ENCODE data around the gene RNF224. TPM values are rescaled to one million over a fixed set of nuclear protein-coding genes. Genes with fewer than 3 reads are reported as not detected.
"Not testable (repeated sequence)": the region's sequence is repeated elsewhere in the genome, so short reads cannot be mapped to it uniquely, and the experiment has no call there.

Gene RNF224
- polyA plus RNA-seq, 3 donors, result not detected

DNA sequence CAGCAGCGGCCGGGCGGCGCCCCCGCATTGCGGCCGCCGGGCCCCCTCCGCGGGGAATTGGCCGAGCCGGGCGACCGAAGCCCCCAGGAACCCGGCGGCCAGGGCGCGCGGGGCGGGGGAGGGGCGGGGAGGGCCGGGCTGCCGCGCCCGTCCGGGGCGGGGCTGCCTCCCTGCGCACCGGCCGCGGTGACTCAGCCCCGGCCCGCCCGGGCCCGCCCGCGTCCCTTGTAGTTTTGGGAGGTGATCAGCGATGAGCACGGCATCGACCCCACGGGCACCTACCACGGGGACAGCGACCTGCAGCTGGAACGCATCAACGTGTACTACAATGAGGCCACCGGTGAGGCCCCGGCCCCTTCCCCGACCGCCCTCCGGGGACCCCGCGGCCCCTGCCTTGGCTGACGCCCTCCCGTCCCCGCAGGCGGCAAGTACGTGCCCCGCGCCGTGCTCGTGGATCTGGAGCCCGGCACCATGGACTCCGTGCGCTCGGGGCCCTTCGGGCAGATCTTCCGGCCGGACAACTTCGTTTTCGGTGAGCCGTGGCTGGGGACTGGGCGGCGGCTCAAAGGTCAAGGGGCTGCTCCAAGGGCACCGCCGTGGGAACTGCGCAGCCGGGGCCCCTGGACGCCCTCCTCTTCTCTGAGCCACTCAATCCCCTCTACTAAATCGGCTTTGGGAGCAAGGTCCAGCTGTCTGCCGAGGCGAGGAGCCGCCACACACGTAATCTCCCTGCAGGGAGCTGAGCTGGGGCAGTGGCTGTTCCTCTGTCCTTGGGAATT is 14.4 kb downstream of the RNF224 start:
- Histone ChIP-seq H3K4me2 (replicated peaks; ENCODE audit: extremely low read depth, low read length, poor library complexity, severe bottlenecking) (peak overlapping the region; percentile 97), H3K4me1 (ENCODE audit: control insufficient read depth in 1 of 2, insufficient read depth in 2 of 2, low read length in 2 of 2) (peaks cover 42 to 56% of the 10 kb centered on the region in 2 donors), H3K9me3 (replicated peaks in 1 of 2; ENCODE audit: control insufficient read depth in 1 of 2, insufficient read depth in 1 of 2, low read length in 2 of 2) (no peaks in the 10 kb centered on the region), H2AFZ (ENCODE audit: insufficient read depth, low read depth, low read length, poor library complexity, severe bottlenecking) (no peak overlapping the region), H3K36me3 (replicated peaks in 1 of 2; ENCODE audit: control insufficient read depth in 1 of 2, insufficient read depth in 2 of 2, low read length in 2 of 2) (peaks cover 18 to 19% of the 10 kb centered on the region in 2 donors), H4K20me1 (ENCODE audit: insufficient read depth, low read length) (peaks cover 33% of the 10 kb centered on the region), H3K27ac (ENCODE audit: low read depth in 1 of 2, low read length in 2 of 2) (peak overlapping the region; percentile 66 to 94), H3K4me3 (replicated peaks in 1 of 3; ENCODE audit: low read depth in 2 of 3, low read length in 3 of 3) (peak overlapping the region; percentile 82 to 94 (median 90)), H3K79me2 (ENCODE audit: insufficient read depth, low read length) (peaks cover 34% of the 10 kb centered on the region), H3K9ac (ENCODE audit: insufficient read depth, low read length, poor library complexity, severe bottlenecking) (peak overlapping the region; percentile 91), H3K27me3 (ENCODE audit: control insufficient read depth in 2 of 2, insufficient read depth in 2 of 2, low read length in 2 of 2) (no peaks in the 10 kb centered on the region)
- TF ChIP-seq, protein P1, sequence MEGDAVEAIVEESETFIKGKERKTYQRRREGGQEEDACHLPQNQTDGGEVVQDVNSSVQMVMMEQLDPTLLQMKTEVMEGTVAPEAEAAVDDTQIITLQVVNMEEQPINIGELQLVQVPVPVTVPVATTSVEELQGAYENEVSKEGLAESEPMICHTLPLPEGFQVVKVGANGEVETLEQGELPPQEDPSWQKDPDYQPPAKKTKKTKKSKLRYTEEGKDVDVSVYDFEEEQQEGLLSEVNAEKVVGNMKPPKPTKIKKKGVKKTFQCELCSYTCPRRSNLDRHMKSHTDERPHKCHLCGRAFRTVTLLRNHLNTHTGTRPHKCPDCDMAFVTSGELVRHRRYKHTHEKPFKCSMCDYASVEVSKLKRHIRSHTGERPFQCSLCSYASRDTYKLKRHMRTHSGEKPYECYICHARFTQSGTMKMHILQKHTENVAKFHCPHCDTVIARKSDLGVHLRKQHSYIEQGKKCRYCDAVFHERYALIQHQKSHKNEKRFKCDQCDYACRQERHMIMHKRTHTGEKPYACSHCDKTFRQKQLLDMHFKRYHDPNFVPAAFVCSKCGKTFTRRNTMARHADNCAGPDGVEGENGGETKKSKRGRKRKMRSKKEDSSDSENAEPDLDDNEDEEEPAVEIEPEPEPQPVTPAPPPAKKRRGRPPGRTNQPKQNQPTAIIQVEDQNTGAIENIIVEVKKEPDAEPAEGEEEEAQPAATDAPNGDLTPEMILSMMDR (IDR thresholded peaks at IDR 0.05), result no peak
- DNase-seq, result peak; percentile 60 to 74 (median 63)
- peak overlapping the region; percentile 70 to 93 (median 80) for H3K27ac Mint-ChIP-seq
- H3K9me3 Mint-ChIP-seq, result peaks cover 0 to 3% (median 0%) of the 10 kb centered on the region in 7 donors
- peaks cover 15 to 18% of the 10 kb centered on the region in 2 donors for H3K36me3 Mint-ChIP-seq
- 2% methylated on average over 74 of the region's 83 CpGs for WGBS (ENCODE audit: insufficient coverage)
- H3K27me3 Mint-ChIP-seq (ENCODE audit: low read depth in 3 of 3), result peaks cover 2 to 3% (median 2%) of the 10 kb centered on the region in 3 donors
- peaks cover 44% of the 10 kb centered on the region for H3K4me1 Mint-ChIP-seq
- H3K4me3 Mint-ChIP-seq, result peak overlapping the region; percentile 80 to 84
- intact Hi-C loops (cut with micrococcal nuclease), result loop anchor here (1.0 to 5.0 kb wide), 4 partner anchors 13 to 39 kb away; partner anchors contain the start of genes NELFB (in 2 of the 2) and TPRN (in 1 of the 2)

DNA sequence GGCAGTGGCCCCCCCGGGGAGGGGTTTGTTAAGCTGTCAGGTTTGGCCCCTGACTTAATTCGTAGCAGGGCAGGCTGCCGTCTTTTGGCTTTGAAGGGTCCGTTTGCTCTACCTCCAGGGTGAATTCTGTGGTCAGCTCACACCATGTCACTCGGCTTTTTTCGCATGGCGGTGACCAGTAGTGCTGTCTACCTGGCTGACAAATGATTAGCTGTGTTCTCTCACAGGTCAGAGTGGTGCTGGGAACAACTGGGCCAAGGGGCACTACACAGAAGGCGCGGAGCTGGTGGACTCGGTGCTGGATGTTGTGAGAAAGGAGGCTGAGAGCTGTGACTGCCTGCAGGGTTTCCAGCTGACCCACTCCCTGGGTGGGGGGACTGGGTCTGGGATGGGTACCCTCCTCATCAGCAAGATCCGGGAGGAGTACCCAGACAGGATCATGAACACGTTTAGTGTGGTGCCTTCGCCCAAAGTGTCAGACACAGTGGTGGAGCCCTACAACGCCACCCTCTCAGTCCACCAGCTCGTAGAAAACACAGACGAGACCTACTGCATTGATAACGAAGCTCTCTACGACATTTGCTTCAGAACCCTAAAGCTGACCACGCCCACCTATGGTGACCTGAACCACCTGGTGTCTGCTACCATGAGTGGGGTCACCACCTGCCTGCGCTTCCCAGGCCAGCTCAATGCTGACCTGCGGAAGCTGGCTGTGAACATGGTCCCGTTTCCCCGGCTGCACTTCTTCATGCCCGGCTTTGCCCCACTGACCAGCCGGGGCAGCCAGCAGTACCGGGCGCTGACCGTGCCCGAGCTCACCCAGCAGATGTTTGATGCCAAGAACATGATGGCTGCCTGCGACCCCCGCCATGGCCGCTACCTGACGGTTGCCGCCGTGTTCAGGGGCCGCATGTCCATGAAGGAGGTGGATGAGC is 15.2 kb downstream of the RNF224 start:
- Histone ChIP-seq H3K9ac (ENCODE audit: insufficient read depth, low read length, poor library complexity, severe bottlenecking) (peak overlapping the region; percentile 91), H3K9me3 (replicated peaks in 1 of 2; ENCODE audit: control insufficient read depth in 1 of 2, insufficient read depth in 1 of 2, low read length in 2 of 2) (no peaks in the 10 kb centered on the region), H3K27ac (ENCODE audit: low read depth in 1 of 2, low read length in 2 of 2) (peak overlapping the region; percentile 65 to 94), H4K20me1 (ENCODE audit: insufficient read depth, low read length) (peaks cover 33% of the 10 kb centered on the region), H3K27me3 (ENCODE audit: control insufficient read depth in 2 of 2, insufficient read depth in 2 of 2, low read length in 2 of 2) (no peaks in the 10 kb centered on the region), H3K79me2 (ENCODE audit: insufficient read depth, low read length) (peaks cover 34% of the 10 kb centered on the region), H3K36me3 (replicated peaks in 1 of 2; ENCODE audit: control insufficient read depth in 1 of 2, insufficient read depth in 2 of 2, low read length in 2 of 2) (peaks cover 18 to 19% of the 10 kb centered on the region in 2 donors), H3K4me3 (replicated peaks in 1 of 3; ENCODE audit: low read depth in 2 of 3, low read length in 3 of 3) (peak overlapping the region; percentile 82 to 94 (median 90)), H3K4me1 (ENCODE audit: control insufficient read depth in 1 of 2, insufficient read depth in 2 of 2, low read length in 2 of 2) (peaks cover 35 to 47% of the 10 kb centered on the region in 2 donors), H3K4me2 (replicated peaks; ENCODE audit: extremely low read depth, low read length, poor library complexity, severe bottlenecking) (peak overlapping the region; percentile 97), H2AFZ (ENCODE audit: insufficient read depth, low read depth, low read length, poor library complexity, severe bottlenecking) (no peak overlapping the region)
- no peak for DNase-seq
- 92% methylated on average over 34 of the region's 36 CpGs for WGBS (ENCODE audit: insufficient coverage)
- Mint-ChIP-seq H3K9me3 (peaks cover 0 to 3% (median 0%) of the 10 kb centered on the region in 7 donors), H3K4me3 (peak overlapping the region; percentile 80 to 84), H3K36me3 (peaks cover 15 to 18% of the 10 kb centered on the region in 2 donors), H3K27ac (peak overlapping the region; percentile 66 to 93 (median 82)), H3K27me3 (ENCODE audit: low read depth in 3 of 3) (peaks cover 2 to 4% (median 3%) of the 10 kb centered on the region in 3 donors), H3K4me1 (peaks cover 38% of the 10 kb centered on the region)
- TF ChIP-seq, protein P1 (IDR thresholded peaks at IDR 0.05), result no peak
- intact Hi-C loops (cut with micrococcal nuclease), result loop anchor here in 1 of 2 donors (5.0 kb wide), 1 partner anchor 40 kb away; the partner anchor contains the start of gene TPRN

DNA sequence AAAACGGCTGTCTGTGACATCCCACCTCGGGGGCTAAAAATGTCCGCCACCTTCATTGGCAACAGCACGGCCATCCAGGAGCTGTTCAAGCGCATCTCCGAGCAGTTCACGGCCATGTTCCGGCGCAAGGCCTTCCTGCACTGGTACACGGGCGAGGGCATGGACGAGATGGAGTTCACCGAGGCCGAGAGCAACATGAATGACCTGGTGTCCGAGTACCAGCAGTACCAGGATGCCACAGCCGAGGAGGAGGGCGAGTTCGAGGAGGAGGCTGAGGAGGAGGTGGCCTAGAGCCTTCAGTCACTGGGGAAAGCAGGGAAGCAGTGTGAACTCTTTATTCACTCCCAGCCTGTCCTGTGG is 15.9 kb downstream of the RNF224 start:
- not testable (repeated sequence) for H3K4me3 ChIP-seq (replicated peaks in 1 of 3; ENCODE audit: low read depth in 2 of 3, low read length in 3 of 3); H3K27me3 ChIP-seq (ENCODE audit: control insufficient read depth in 2 of 2, insufficient read depth in 2 of 2, low read length in 2 of 2); DNase-seq; H3K27ac ChIP-seq (ENCODE audit: low read depth in 1 of 2, low read length in 2 of 2); H3K9me3 Mint-ChIP-seq; H3K4me2 ChIP-seq (replicated peaks; ENCODE audit: extremely low read depth, low read length, poor library complexity, severe bottlenecking); H3K4me3 Mint-ChIP-seq; H3K9ac ChIP-seq (ENCODE audit: insufficient read depth, low read length, poor library complexity, severe bottlenecking); H3K27me3 Mint-ChIP-seq (ENCODE audit: low read depth in 3 of 3); H3K9me3 ChIP-seq (replicated peaks in 1 of 2; ENCODE audit: control insufficient read depth in 1 of 2, insufficient read depth in 1 of 2, low read length in 2 of 2); H2AFZ ChIP-seq (ENCODE audit: insufficient read depth, low read depth, low read length, poor library complexity, severe bottlenecking)
- peaks cover 33% of the 10 kb centered on the region for H4K20me1 ChIP-seq (ENCODE audit: insufficient read depth, low read length)
- H3K36me3 ChIP-seq (replicated peaks in 1 of 2; ENCODE audit: control insufficient read depth in 1 of 2, insufficient read depth in 2 of 2, low read length in 2 of 2), result peaks cover 18 to 19% of the 10 kb centered on the region in 2 donors
- peaks cover 38% of the 10 kb centered on the region for H3K4me1 Mint-ChIP-seq
- WGBS (ENCODE audit: insufficient coverage), result 100% methylated on average over 4 of the region's 18 CpGs
- H3K27ac Mint-ChIP-seq, result peak overlapping the region in 3 of 7 donors; percentile 9 to 82 (median 76)
- H3K36me3 Mint-ChIP-seq, result peaks cover 15 to 18% of the 10 kb centered on the region in 2 donors
- intact Hi-C loops (cut with micrococcal nuclease), result loop anchor here in 1 of 2 donors (5.0 kb wide), 1 partner anchor 41 kb away; the partner anchor contains the start of gene TPRN
- peaks cover 31% of the 10 kb centered on the region for H3K79me2 ChIP-seq (ENCODE audit: insufficient read depth, low read length)
- peaks cover 33 to 46% of the 10 kb centered on the region in 2 donors for H3K4me1 ChIP-seq (ENCODE audit: control insufficient read depth in 1 of 2, insufficient read depth in 2 of 2, low read length in 2 of 2)
